Natural killer cell (primary cell): ENCODE measurements around the gene SLC15A3. TPM values are rescaled to one million over a fixed set of nuclear protein-coding genes. Genes with fewer than 3 reads are reported as not detected.

Source experiments
- ATAC-seq, 3 donors: fragments of 150-1000 bp in 2 of 3; fragments of 200-7000 bp in 1 of 3; cut with Tn5 transposase; 1 replicate in 1 of 3; 2 replicates in 2 of 3; pipeline ENCODE4 v1.10.0; 2021; ENCODE audit warnings: mild to moderate bottlenecking in 2 of 3, moderate library complexity in 2 of 3
- DNase-seq, 2 donors: peaks; one replicate each; pipeline versions ENCODE4 v3.0.0 to v3.0.0-alpha.2; 2013 to 2021; ENCODE audit warnings: mixed read lengths in 1 of 2
- H3K27ac ChIP-seq: one replicate; pipeline ENCODE4 v1.5.1; 2013; ENCODE audit warnings: mild to moderate bottlenecking, low read length
- H3K27me3 ChIP-seq: one replicate; pipeline ENCODE4 v1.6.1; 2013; ENCODE audit warnings: low read length; ENCODE audit not compliant: control insufficient read depth, insufficient read depth
- H3K36me3 ChIP-seq: one replicate; pipeline ENCODE4 v1.6.1; 2013; ENCODE audit warnings: low read length; ENCODE audit not compliant: control insufficient read depth, insufficient read depth
- H3K4me1 ChIP-seq: one replicate; pipeline ENCODE4 v1.6.1; 2013; ENCODE audit warnings: low read length; ENCODE audit not compliant: control insufficient read depth, insufficient read depth
- H3K4me3 ChIP-seq: one replicate; pipeline ENCODE4 v1.5.1; 2013; ENCODE audit warnings: low read length
- H3K9me3 ChIP-seq: one replicate; pipeline ENCODE4 v1.6.1; 2013; ENCODE audit warnings: low read length; ENCODE audit not compliant: control insufficient read depth, insufficient read depth
- H3K27ac Mint-ChIP-seq, 2 donors: one replicate each; pipeline ENCODE4 v1.8.0; 2022; ENCODE audit warnings: mild to moderate bottlenecking in 2 of 2, mixed read lengths in 2 of 2, moderate library complexity in 1 of 2
- H3K27me3 Mint-ChIP-seq, 2 donors: one replicate each; pipeline ENCODE4 v1.8.0; 2022; ENCODE audit warnings: low read depth in 2 of 2, mixed read lengths in 2 of 2
- H3K36me3 Mint-ChIP-seq: one replicate; pipeline ENCODE4 v1.8.0; 2022; ENCODE audit warnings: mixed read lengths
- H3K4me1 Mint-ChIP-seq, 2 donors: one replicate each; pipeline ENCODE4 v1.8.0; 2022; ENCODE audit warnings: mixed read lengths in 2 of 2
- H3K4me3 Mint-ChIP-seq: one replicate; pipeline ENCODE4 v1.8.0; 2022; ENCODE audit warnings: mild to moderate bottlenecking, moderate library complexity, mixed read lengths
- H3K9me3 Mint-ChIP-seq, 2 donors: one replicate each; pipeline ENCODE4 v1.8.0; 2022; ENCODE audit warnings: mixed read lengths in 2 of 2
- CTCF ChIP-seq: fragments of 200-600 bp; IDR thresholded peaks from one replicate; pipeline ENCODE4 v1.8.0; 2022; ENCODE audit warnings: antibody characterized with exemption
- WGBS: methylation state at CpG from one replicate; pipeline ENCODE4 v1.1.7; 2013; ENCODE audit warnings: missing lambda C conversion rate; ENCODE audit not compliant: insufficient coverage; 5-methylcytosine and 5-hydroxymethylcytosine counted together
- intact Hi-C: fragments of 100-400 bp; cut with micrococcal nuclease; formaldehyde crosslinking; loops from one replicate; pipeline ENCODE4 v1.14.2; 2022
- total RNA-seq, 4 donors: library from RNA; stranded (reverse); fragments of 120-200 nt in 1 of 4; gene quantifications; one replicate each; pipeline versions ENCODE4 v1.2.3 to v1.2.4, GENCODE V29; 2013 to 2022

The SLC15A3 gene
- total RNA-seq, 3 donors from 2014 or later (not counting 1 experiment from before 2014, with no cell fraction given): 11.6 to 26.5 (median 20.1) TPM

- no peaks in the 10 kb centered on the region for H3K27me3 ChIP-seq
- peaks cover 38 to 42% of the 10 kb centered on the region in 2 donors for H3K4me1 Mint-ChIP-seq
- DNase-seq (no peak), ATAC-seq (no peak)
- no peak for TF ChIP-seq CTCF
- H3K27ac ChIP-seq: no peak overlapping the region
- intact Hi-C loops: no loop called here
- no peaks in the 10 kb centered on the region for H3K9me3 Mint-ChIP-seq
- peak overlapping the region; percentile 94 to 96 for H3K27ac Mint-ChIP-seq
- 44% methylated on average over 5 of the region's 6 CpGs for WGBS
- H3K4me3 ChIP-seq: no peak overlapping the region
- peaks cover 26% of the 10 kb centered on the region for H3K36me3 ChIP-seq
- peaks cover 0 to 4% of the 10 kb centered on the region in 2 donors for H3K27me3 Mint-ChIP-seq
- H3K4me1 ChIP-seq: peaks cover 28% of the 10 kb centered on the region
- H3K4me3 Mint-ChIP-seq: peak overlapping the region; percentile 96
- no peaks in the 10 kb centered on the region for H3K36me3 Mint-ChIP-seq
- no peaks in the 10 kb centered on the region for H3K9me3 ChIP-seq
Measured at GRCh38 chr11:60905047-60905446, 46.9 kb downstream of the SLC15A3 start.

GRCh38 chr11:60902625-60903024 is 49.4 kb downstream of the SLC15A3 start:
- Mint-ChIP-seq H3K36me3 (peaks cover 11% of the 10 kb centered on the region), H3K4me1 (peaks cover 38 to 42% of the 10 kb centered on the region in 2 donors), H3K4me3 (no peak overlapping the region), H3K27me3 (no peaks in the 10 kb centered on the region), H3K9me3 (no peaks in the 10 kb centered on the region), H3K27ac (no peak overlapping the region)
- intact Hi-C loops: no loop called here
- Histone ChIP-seq H3K4me3 (no peak overlapping the region), H3K4me1 (peaks cover 25% of the 10 kb centered on the region), H3K27me3 (no peaks in the 10 kb centered on the region), H3K27ac (no peak overlapping the region), H3K36me3 (peaks cover 48% of the 10 kb centered on the region), H3K9me3 (no peaks in the 10 kb centered on the region)
- no peak for ATAC-seq
- no peak for TF ChIP-seq CTCF
- 92% methylated on average over 11 of the region's 11 CpGs for WGBS
- DNase-seq: no peak

GRCh38 chr11:60900673-60901404 is 51.1 kb downstream of the SLC15A3 start:
- Mint-ChIP-seq H3K27ac (no peak overlapping the region), H3K9me3 (no peaks in the 10 kb centered on the region), H3K27me3 (no peaks in the 10 kb centered on the region), H3K4me3 (no peak overlapping the region), H3K4me1 (peaks cover 25 to 26% of the 10 kb centered on the region in 2 donors), H3K36me3 (peaks cover 25% of the 10 kb centered on the region)
- DNase-seq (no peak), ATAC-seq (no peak)
- 96% methylated on average over 13 of the region's 13 CpGs for WGBS
- Histone ChIP-seq H3K4me3 (no peak overlapping the region), H3K9me3 (no peaks in the 10 kb centered on the region), H3K36me3 (peaks cover 65% of the 10 kb centered on the region), H3K27me3 (no peaks in the 10 kb centered on the region), H3K27ac (no peak overlapping the region), H3K4me1 (peaks cover 15% of the 10 kb centered on the region)
- intact Hi-C loops: no loop called here
- no peak for TF ChIP-seq CTCF
